ENCODE measurements around the gene NLK.
"Not testable (repeated sequence)": the region's sequence is repeated elsewhere in the genome, so short reads cannot be mapped to it uniquely, and the experiment has no call there.

NLK gene

GRCh38 chr17:28231624-28232023, 189.1 kb downstream of the NLK start:
- not testable (repeated sequence) for DNase-seq (ENCODE audit: low spot score)

GRCh38 chr17:28232966-28233870, 190.7 kb downstream of the NLK start:
- DNase-seq (ENCODE audit: low spot score), result peak; percentile 28

- DNase-seq (ENCODE audit: low spot score), result not testable (repeated sequence)
Measured at GRCh38 chr17:28233872-28234856, 191.7 kb downstream of the NLK start.

GRCh38 chr17:28235066-28235700, 192.7 kb downstream of the NLK start:
- not testable (repeated sequence) for DNase-seq (ENCODE audit: low spot score)

- DNase-seq (ENCODE audit: low spot score), result not testable (repeated sequence)
Measured at GRCh38 chr17:28236033-28236653, 193.7 kb downstream of the NLK start.

- not testable (repeated sequence) for DNase-seq (ENCODE audit: low spot score)
Measured at GRCh38 chr17:28238547-28239270, 196.2 kb downstream of the NLK start.

GRCh38 chr17:28239271-28239624, 196.8 kb downstream of the NLK start:
- no peak for DNase-seq (ENCODE audit: low spot score)

- no peak for DNase-seq (ENCODE audit: low spot score)
Measured at GRCh38 chr17:28240688-28241340, 198.3 kb downstream of the NLK start.

GRCh38 chr17:28242791-28243190, 200.3 kb downstream of the NLK start:
- no peak for DNase-seq (ENCODE audit: low spot score)

- DNase-seq (ENCODE audit: low spot score), result not testable (repeated sequence)
Measured at GRCh38 chr17:28243268-28243667, 200.8 kb downstream of the NLK start.

- no peak for DNase-seq (ENCODE audit: low spot score)
Measured at GRCh38 chr17:28244446-28244845, 202.0 kb downstream of the NLK start.
